Measurements from ENCODE around the gene GUCY2C. TPM values are rescaled to one million over a fixed set of nuclear protein-coding genes. Genes with fewer than 3 reads are reported as not detected.

Gene GUCY2C
- total RNA-seq, 1 donor from 2014 or later = 0.22 TPM

DNA sequence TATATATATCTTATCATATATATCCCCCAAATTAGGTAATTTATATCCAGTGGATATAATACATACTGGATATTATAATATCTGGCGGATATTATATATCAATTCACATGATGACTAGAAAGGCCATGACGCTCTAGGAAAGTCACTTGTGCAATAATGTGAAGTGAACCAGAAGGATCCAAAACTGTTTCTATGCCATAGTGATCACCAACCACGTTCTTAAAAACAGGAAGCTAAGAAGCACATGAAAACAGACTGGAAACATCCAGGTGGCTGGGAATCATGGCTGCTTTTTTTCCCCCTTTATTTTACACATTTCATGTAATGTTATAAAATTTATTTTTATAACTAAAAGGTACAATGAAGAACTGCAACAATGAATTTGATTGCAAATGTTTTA, 1.4 kb downstream of the GUCY2C start:
- CTCF ChIA-PET = no interaction called here
- Mint-ChIP-seq H3K9me3 (no peaks in the 10 kb centered on the region), H3K4me1 (no peaks in the 10 kb centered on the region), H3K27me3 (peaks cover 22% of the 10 kb centered on the region), H3K27ac (no peak overlapping the region), H3K4me3 (no peak overlapping the region), H3K36me3 (ENCODE audit: low read depth) (no peaks in the 10 kb centered on the region)
- POLR2A ChIA-PET = no interaction called here
- DNase-seq = no peak
- no peak for ATAC-seq (ENCODE audit: low read depth)
- TF ChIP-seq, protein P1, sequence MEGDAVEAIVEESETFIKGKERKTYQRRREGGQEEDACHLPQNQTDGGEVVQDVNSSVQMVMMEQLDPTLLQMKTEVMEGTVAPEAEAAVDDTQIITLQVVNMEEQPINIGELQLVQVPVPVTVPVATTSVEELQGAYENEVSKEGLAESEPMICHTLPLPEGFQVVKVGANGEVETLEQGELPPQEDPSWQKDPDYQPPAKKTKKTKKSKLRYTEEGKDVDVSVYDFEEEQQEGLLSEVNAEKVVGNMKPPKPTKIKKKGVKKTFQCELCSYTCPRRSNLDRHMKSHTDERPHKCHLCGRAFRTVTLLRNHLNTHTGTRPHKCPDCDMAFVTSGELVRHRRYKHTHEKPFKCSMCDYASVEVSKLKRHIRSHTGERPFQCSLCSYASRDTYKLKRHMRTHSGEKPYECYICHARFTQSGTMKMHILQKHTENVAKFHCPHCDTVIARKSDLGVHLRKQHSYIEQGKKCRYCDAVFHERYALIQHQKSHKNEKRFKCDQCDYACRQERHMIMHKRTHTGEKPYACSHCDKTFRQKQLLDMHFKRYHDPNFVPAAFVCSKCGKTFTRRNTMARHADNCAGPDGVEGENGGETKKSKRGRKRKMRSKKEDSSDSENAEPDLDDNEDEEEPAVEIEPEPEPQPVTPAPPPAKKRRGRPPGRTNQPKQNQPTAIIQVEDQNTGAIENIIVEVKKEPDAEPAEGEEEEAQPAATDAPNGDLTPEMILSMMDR (IDR thresholded peaks at IDR 0.05) = no peak
- intact Hi-C loops (cut with micrococcal nuclease) = no loop called here

DNA sequence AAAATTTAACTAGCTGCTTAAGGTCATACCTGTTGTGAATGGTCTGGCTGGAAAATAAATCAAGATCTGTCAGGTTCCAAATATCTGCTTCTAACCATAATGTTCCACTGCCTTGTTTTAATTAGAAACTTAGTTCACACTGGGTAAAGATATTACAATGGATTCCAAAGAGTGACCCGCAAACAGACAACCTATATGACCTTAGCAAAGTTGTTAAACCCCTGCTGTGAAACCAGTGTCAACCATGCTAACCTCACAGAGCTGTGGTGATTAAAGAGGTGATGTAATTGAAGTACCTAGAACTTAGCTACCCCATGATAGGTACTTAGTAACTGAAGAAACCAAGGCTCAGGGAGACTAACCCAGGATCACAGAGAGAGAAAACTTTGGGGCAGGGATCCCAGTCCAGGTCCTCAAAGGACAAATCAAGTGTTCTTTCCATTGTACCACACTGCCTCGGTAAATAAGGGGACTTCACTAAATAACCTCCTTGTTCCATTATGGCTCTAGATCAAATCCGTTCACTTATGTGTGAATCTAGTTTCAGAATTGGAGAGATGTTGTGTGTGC, 2.2 kb downstream of the GUCY2C start:
- Mint-ChIP-seq H3K9me3 (no peaks in the 10 kb centered on the region), H3K4me3 (no peak overlapping the region), H3K36me3 (ENCODE audit: low read depth) (no peaks in the 10 kb centered on the region), H3K4me1 (no peaks in the 10 kb centered on the region), H3K27me3 (peaks cover 20% of the 10 kb centered on the region), H3K27ac (no peak overlapping the region)
- ATAC-seq (ENCODE audit: low read depth) (no peak), DNase-seq (no peak)
- TF ChIP-seq, protein P1 (IDR thresholded peaks at IDR 0.05) = no peak
- intact Hi-C loops (cut with micrococcal nuclease) = no loop called here
- CTCF ChIA-PET = no interaction called here
- POLR2A ChIA-PET = no interaction called here

DNA sequence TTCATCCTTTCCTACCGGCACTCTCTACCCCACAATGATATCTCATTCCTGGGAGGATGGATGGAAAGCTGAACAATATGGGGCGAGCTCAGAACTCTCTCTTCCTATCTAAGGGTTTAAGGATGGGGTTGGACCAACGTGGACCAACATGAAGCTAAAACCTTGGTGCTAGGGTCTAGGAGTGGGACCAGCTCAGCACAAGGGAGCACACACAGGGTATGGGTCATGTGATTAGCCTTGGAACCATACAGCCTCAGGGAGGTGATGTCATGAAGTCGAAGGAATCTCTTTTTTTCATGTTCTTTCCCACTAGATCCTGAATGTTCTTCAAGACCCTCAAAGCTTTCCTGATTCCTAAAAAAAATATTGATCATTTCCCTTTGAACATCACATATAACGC, 3.3 kb downstream of the GUCY2C start:
- ChIA-PET POLR2A (no interaction called here), CTCF (no interaction called here)
- peaks cover 16% of the 10 kb centered on the region for H3K27me3 Mint-ChIP-seq
- no peak overlapping the region for H3K27ac Mint-ChIP-seq
- TF ChIP-seq, protein P1 (IDR thresholded peaks at IDR 0.05) = no peak
- intact Hi-C loops (cut with micrococcal nuclease) = no loop called here
- no peaks in the 10 kb centered on the region for H3K36me3 Mint-ChIP-seq (ENCODE audit: low read depth)
- H3K9me3 Mint-ChIP-seq = no peaks in the 10 kb centered on the region
- DNase-seq (no peak), ATAC-seq (ENCODE audit: low read depth) (no peak)
- H3K4me3 Mint-ChIP-seq = no peak overlapping the region
- no peaks in the 10 kb centered on the region for H3K4me1 Mint-ChIP-seq

DNA sequence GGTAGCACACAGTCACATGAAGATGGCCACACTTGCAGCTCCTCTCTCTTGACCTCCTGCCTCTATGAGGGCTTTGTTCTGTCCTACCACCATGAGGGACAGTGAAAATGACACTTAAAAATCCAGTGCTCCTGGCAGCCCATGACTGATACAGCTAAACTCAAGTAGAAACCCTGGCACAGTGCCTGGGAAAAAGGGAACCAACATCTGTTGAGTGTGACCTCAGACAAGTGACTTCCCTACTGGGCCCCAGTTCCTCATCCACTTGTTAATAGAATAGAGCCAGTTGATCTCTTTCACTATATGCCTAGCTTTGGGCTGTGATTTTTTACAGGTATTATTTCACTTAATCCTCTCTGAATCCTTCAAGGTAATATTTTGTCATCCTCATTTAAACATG, 4.8 kb downstream of the GUCY2C start:
- no peak overlapping the region for H3K4me3 Mint-ChIP-seq
- TF ChIP-seq, protein P1 (IDR thresholded peaks at IDR 0.05) = no peak
- H3K4me1 Mint-ChIP-seq = no peaks in the 10 kb centered on the region
- no peaks in the 10 kb centered on the region for H3K9me3 Mint-ChIP-seq
- no peaks in the 10 kb centered on the region for H3K36me3 Mint-ChIP-seq (ENCODE audit: low read depth)
- CTCF ChIA-PET = no interaction called here
- POLR2A ChIA-PET = interaction anchor here (0.6 kb wide), 1 partner anchor 368 kb away, joined by 3 read pairs; no protein-coding TSS in a partner anchor
- no peak for DNase-seq
- ATAC-seq (ENCODE audit: low read depth) = no peak
- intact Hi-C loops (cut with micrococcal nuclease) = no loop called here
- no peak overlapping the region for H3K27ac Mint-ChIP-seq
- peaks cover 9% of the 10 kb centered on the region for H3K27me3 Mint-ChIP-seq

DNA sequence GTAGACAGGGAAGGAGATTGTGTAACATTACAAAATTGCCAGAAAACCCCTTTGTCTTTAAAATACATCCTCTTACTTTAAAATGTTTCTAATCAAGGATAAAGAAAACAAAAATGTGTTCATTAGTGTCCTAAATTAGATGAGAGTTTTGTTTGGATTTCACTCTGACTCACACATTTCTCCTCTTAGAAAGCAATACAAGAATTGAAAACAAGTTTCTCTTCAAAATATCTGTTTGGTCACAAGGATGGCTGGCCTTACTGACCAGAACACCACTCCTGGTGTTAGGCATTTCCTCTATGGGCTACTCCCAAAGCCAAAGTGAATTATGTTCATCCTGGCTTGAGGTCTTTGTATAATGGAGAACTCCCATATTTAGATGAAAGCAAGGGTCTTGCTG, 6.4 kb downstream of the GUCY2C start:
- Mint-ChIP-seq H3K36me3 (ENCODE audit: low read depth) (no peaks in the 10 kb centered on the region), H3K4me1 (no peaks in the 10 kb centered on the region), H3K27ac (no peak overlapping the region), H3K9me3 (no peaks in the 10 kb centered on the region), H3K4me3 (no peak overlapping the region), H3K27me3 (peaks cover 9% of the 10 kb centered on the region)
- DNase-seq = no peak
- no peak for ATAC-seq (ENCODE audit: low read depth)
- CTCF ChIA-PET = no interaction called here
- POLR2A ChIA-PET = no interaction called here
- intact Hi-C loops (cut with micrococcal nuclease) = no loop called here
- TF ChIP-seq, protein P1 (IDR thresholded peaks at IDR 0.05) = no peak
